Neuron (in vitro differentiated cells): ENCODE results near the gene SLC25A40.
"Not testable (repeated sequence)": the region's sequence is repeated elsewhere in the genome, so short reads cannot be mapped to it uniquely, and the experiment has no call there.

Experiments used
- H2AFZ ChIP-seq: one replicate; pipeline ENCODE4 v1.6.1; 2013; ENCODE audit warnings: low read depth, mild to moderate bottlenecking, inconsistent platforms, low read length, moderate library complexity
- H3K27me3 ChIP-seq: one replicate; pipeline ENCODE4 v1.6.1; 2013; ENCODE audit warnings: low read length; ENCODE audit not compliant: insufficient read depth
- H3K36me3 ChIP-seq: one replicate; pipeline ENCODE4 v1.6.1; 2013; ENCODE audit warnings: low read length; ENCODE audit not compliant: insufficient read depth
- H3K4me1 ChIP-seq: one replicate; pipeline ENCODE4 v1.6.1; 2013; ENCODE audit warnings: low read length; ENCODE audit not compliant: insufficient read depth
- H3K4me3 ChIP-seq: 2 replicates; pipeline ENCODE4 v1.5.1; 2013; ENCODE audit warnings: mild to moderate bottlenecking, low read length, moderate library complexity
- H3K9me3 ChIP-seq: one replicate; pipeline ENCODE4 v1.6.1; 2013; ENCODE audit warnings: low read length

The SLC25A40 gene

GRCh38 chr7:87882151-87882937 is 6.2 kb upstream of the SLC25A40 start:
- H3K27me3 ChIP-seq, result no peaks in the 10 kb centered on the region
- H3K36me3 ChIP-seq, result peaks cover 66% of the 10 kb centered on the region
- H2AFZ ChIP-seq, result no peak overlapping the region
- peaks cover 11% of the 10 kb centered on the region for H3K4me1 ChIP-seq
- H3K9me3 ChIP-seq, result no peaks in the 10 kb centered on the region
- H3K4me3 ChIP-seq, result no peak overlapping the region

DNA sequence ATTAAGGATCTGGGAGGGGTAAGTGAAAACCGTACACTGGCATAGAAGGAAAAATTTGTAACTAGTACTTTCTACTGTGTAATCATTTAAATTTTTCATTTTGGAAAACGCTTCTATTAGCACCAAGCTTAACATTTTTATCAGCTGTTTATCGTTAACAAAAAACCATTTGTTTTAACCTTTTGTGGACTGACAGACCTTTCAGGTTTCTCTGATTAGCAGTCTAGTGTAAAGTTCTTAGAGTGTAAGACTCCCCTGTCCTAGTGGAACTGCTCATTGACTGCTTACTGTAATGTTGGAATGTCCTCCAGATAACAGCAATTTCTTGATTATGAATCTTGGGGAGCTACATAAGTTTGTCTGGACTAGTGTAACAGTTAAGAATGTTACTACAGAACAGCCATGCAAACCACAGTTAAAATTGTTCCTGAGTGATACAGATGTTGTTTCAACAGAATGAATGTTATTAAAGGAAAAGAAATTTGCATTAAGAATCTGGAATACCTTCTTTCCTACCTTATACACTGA is 2.1 kb upstream of the SLC25A40 start:
- peaks cover 24% of the 10 kb centered on the region for H3K4me1 ChIP-seq
- no peak overlapping the region for H2AFZ ChIP-seq
- no peaks in the 10 kb centered on the region for H3K27me3 ChIP-seq
- no peaks in the 10 kb centered on the region for H3K9me3 ChIP-seq
- peaks cover 37% of the 10 kb centered on the region for H3K36me3 ChIP-seq
- peak overlapping the region; percentile 99 for H3K4me3 ChIP-seq

DNA sequence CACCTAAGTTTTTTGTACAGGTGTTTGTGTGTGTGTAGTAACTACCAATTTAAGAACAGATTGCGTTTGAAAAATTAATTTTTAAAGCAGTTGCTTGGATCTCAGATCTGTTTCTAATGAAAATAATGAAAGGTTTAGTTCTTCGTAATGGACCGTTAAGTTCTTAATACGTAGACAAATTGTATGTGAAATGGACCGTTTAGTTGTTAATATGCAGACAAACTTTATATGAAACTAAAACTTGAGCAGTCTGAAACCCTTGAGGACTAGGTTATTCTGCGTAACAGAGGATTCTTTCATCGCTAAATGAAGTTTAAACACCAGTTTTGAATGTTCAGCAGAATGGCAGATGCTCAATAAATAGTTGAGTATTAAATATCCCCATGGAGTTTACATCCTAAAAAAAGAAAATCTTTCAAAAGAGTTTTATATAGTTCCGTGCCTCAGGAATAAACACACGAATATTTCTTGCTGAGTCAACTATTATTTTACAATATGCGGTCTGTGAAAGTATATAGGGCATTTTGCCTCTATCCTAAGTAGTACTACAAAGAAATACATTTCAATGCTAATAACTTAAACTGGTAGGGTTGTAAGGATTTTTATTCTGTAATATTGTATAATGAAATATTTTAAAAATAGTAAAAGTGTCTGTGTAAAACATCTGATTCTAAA is 1.3 kb upstream of the SLC25A40 start:
- H3K4me1 ChIP-seq, result peaks cover 24% of the 10 kb centered on the region
- peaks cover 31% of the 10 kb centered on the region for H3K36me3 ChIP-seq
- peak overlapping the region; percentile 99 for H3K4me3 ChIP-seq
- no peaks in the 10 kb centered on the region for H3K27me3 ChIP-seq
- H2AFZ ChIP-seq, result peak overlapping the region; percentile 96
- peaks cover under 1% of the 10 kb centered on the region for H3K9me3 ChIP-seq

GRCh38 chr7:87876869-87877234 is 692 bp upstream of the SLC25A40 start:
- Histone ChIP-seq H3K36me3 (peaks cover 25% of the 10 kb centered on the region), H3K4me3 (peak overlapping the region; percentile 99)

DNA sequence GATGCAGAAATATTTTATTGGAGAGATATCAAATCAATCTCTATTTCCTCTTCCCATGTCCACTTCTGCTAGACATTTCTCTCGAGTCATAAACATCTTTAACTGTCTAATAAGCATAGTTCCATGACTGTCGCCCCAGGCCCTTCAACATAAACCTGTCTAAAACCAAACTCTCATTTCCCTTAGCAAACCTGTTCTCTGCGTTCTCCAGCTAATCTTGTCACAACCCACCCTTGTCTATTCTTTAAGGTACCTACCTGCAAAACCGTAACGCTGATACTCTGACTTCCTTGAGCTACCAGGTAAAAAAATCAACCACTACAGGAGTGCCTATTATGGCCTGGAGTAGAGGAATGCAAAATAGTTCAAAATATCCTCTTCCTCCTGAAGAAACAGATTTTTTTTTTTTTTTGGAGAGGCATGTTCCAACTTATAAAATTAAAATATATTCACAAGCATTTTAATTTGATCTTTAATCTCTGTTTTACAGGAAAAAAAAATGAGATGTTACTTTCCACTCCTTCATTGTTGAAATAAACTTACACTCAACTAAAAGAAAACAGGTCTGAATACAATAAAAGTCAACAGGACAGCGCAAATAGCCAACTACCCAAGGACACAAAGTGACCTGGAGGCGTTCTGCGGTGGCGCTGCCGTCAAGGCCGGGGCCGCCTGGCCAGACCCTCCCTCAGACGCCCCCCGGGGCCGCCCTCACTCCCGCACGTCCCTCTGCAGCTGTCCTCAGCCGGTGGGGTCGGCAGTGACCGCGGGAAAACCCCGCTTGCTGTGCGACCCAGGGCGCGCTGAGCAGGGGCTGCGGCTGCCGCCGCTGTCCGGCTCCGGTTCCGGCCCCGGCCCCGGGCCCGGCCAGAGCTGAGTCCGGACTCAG is 765 bp downstream of the SLC25A40 start:
- Histone ChIP-seq H3K27me3 (no peaks in the 10 kb centered on the region), H3K4me1 (peaks cover 24% of the 10 kb centered on the region), H3K9me3 (peaks cover 16% of the 10 kb centered on the region), H3K36me3 (peaks cover 23% of the 10 kb centered on the region), H2AFZ (peak overlapping the region; percentile 96), H3K4me3 (peak overlapping the region; percentile 99)

More at GRCh38 chr7:87876869-87877234, 692 bp upstream of the SLC25A40 start:
- Histone ChIP-seq H2AFZ (peak overlapping the region; percentile 96), H3K9me3 (peaks cover 3% of the 10 kb centered on the region), H3K27me3 (no peaks in the 10 kb centered on the region), H3K4me1 (peaks cover 24% of the 10 kb centered on the region)

DNA sequence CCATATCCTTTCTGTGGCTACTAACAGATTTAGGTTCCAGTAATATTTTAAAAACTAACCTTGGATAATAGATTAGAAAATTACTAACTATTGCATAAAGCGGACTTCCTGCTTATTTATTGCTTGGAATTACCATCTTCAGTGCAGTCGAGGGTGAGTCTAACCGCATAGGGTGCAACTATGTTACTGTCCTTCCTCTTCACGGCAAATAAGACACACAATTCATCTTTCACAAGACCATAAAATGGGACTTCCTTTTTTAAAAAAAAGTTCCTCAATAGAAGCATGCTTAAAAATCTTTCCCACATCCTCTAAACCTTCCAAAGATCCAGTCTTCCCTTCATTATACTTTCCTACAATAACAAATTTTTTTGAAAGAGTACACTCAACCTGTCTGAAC is 2.1 kb downstream of the SLC25A40 start:
- Histone ChIP-seq H3K36me3 (peaks cover 10% of the 10 kb centered on the region), H2AFZ (no peak overlapping the region), H3K4me1 (peaks cover 24% of the 10 kb centered on the region), H3K27me3 (no peaks in the 10 kb centered on the region), H3K9me3 (peaks cover 20% of the 10 kb centered on the region), H3K4me3 (peak overlapping the region; percentile 99)

DNA sequence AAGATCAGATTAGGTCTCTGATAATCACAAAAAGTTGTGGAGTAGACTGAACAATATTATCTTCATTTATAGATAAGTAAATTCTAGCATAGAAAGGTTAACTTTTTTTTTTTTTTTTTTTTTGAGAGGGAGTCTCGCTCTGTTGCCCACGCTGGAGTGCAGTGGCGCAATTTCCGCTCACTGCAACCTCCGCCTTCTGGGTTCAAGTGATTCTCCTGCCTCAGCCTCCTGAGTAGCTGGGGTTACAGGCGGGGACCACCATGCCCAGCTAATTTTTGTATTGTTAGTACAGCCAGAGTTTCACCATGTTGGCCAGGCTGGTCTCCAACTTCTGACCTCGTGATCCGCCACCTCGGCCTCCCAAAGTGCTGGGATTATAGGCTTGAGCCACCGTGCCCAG is 2.8 kb downstream of the SLC25A40 start:
- not testable (repeated sequence) for H3K27me3 ChIP-seq, H3K36me3 ChIP-seq, H2AFZ ChIP-seq, H3K4me3 ChIP-seq
- H3K9me3 ChIP-seq, result peaks cover 22% of the 10 kb centered on the region
- peaks cover 19% of the 10 kb centered on the region for H3K4me1 ChIP-seq

- Histone ChIP-seq H3K27me3 (no peaks in the 10 kb centered on the region), H3K9me3 (peaks cover 29% of the 10 kb centered on the region)
These were observed 3.8 kb downstream of the SLC25A40 start for GRCh38 chr7:87872346-87872745.

DNA sequence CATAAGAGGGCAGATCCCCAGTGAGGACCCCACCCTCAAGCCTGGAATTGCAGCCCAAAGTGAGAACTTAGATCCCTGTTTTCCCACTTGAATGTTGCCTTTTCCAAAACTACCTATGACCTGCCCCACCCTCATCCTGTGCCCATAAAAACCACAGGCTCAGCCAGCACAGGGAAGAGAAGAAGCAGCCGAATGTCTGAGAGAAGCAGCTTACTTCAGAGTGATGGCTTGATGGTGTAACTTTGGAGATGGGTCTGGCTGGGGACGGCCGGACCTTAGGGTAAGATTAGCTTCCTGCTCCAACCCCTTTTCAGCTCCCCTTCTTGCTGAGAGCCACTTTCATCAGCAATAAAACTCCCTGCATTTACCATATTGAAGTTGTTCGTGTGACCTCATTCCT is 5.7 kb downstream of the SLC25A40 start:
- Histone ChIP-seq H3K9me3 (peaks cover 36% of the 10 kb centered on the region), H3K27me3 (no peaks in the 10 kb centered on the region), H2AFZ (no peak overlapping the region), H3K4me1 (peaks cover 12% of the 10 kb centered on the region), H3K4me3 (no peak overlapping the region), H3K36me3 (peaks cover 14% of the 10 kb centered on the region)

More at GRCh38 chr7:87872346-87872745, 3.8 kb downstream of the SLC25A40 start:
- peaks cover 12% of the 10 kb centered on the region for H3K4me1 ChIP-seq
- H3K36me3 ChIP-seq, result peaks cover 7% of the 10 kb centered on the region
- H2AFZ ChIP-seq, result no peak overlapping the region
- H3K4me3 ChIP-seq, result no peak overlapping the region

GRCh38 chr7:87866533-87866932 is 9.6 kb downstream of the SLC25A40 start:
- not testable (repeated sequence) for H3K27me3 ChIP-seq, H3K4me3 ChIP-seq, H2AFZ ChIP-seq, H3K4me1 ChIP-seq
- Histone ChIP-seq H3K36me3 (peaks cover 17% of the 10 kb centered on the region), H3K9me3 (peaks cover 32% of the 10 kb centered on the region)

GRCh38 chr7:87866089-87866488 is 10.1 kb downstream of the SLC25A40 start:
- no peak overlapping the region for H3K4me3 ChIP-seq
- no peaks in the 10 kb centered on the region for H3K4me1 ChIP-seq
- H3K27me3 ChIP-seq, result no peaks in the 10 kb centered on the region
- H3K36me3 ChIP-seq, result peaks cover 13% of the 10 kb centered on the region
- H2AFZ ChIP-seq, result no peak overlapping the region
- H3K9me3 ChIP-seq, result peaks cover 27% of the 10 kb centered on the region

DNA sequence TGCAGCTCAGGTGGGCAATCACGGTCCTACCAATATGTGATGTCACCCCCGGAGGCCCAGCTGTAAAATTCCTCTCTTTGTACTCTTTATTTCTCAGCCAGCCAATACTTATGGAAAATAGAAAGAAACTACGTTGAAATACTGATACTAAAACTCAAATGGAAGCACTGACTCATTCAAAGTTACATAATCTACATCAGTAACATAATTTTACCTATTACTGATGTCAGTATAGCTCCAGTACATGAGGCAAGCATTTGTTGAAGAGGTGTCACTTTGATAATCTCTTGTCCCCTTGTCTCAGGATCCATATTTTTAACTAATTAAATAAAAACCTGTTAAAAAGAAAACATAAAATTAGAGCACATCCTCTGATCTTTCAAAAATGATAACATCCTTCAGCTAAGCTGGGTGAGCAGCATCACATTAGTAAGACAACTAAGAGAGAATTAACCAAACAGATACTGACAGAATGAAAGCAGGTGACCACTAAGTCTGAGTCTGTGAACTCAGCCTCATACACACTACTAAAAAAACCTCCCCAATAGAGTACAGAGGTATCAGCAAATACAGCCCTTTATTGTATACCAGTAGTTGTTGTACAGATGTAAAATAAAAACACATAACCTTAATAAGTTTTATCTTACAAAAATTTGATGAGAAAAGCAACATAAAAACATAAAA is 17.6 kb downstream of the SLC25A40 start:
- H3K4me3 ChIP-seq, result no peak overlapping the region
- H3K4me1 ChIP-seq, result no peaks in the 10 kb centered on the region
- H2AFZ ChIP-seq, result no peak overlapping the region
- peaks cover 2% of the 10 kb centered on the region for H3K9me3 ChIP-seq
- no peaks in the 10 kb centered on the region for H3K27me3 ChIP-seq
- H3K36me3 ChIP-seq, result peaks cover 35% of the 10 kb centered on the region
